A549 (cell line): ENCODE results near the gene ABCA7. TPM values are rescaled to one million over a fixed set of nuclear protein-coding genes. Genes with fewer than 3 reads are reported as not detected.

Experiments used
- ATAC-seq, 2 experiments: fragments of 200-7000 bp in 1 of 2; fragments of >200 bp in 1 of 2; cut with Nextera tagmentation in 1 of 2; cut with Tn5 transposase in 1 of 2; 3 replicates each; pipeline versions ENCODE4 v1.8.0 to v1.9.1; 2018 to 2020; ENCODE audit warnings: mild to moderate bottlenecking in 1 of 2, moderate library complexity in 1 of 2
- CTCF ChIA-PET: fragments of 300-600 bp; sonication (Branson Sonifier 250); formaldehyde crosslinking; extraction: SDS; loops from one replicate; lab custom pipeline; 2021; ENCODE audit warnings: antibody characterized with exemption, inconsistent platforms; lab: Yijun Ruan, JAX
- POLR2A ChIA-PET: fragments of 350-600 bp; formaldehyde crosslinking; extraction: SDS; loops from one replicate; lab custom pipeline; 2021; ENCODE audit warnings: antibody characterized with exemption, inconsistent platforms; lab: Yijun Ruan, JAX
- DNase-seq, 2 experiments: peaks; one replicate each; pipeline versions ENCODE4 v3.0.0 to v3.0.0-alpha.2; 2011 to 2016; ENCODE audit warnings: low read depth in 1 of 2, low spot score in 1 of 2
- FAIRE-seq: peaks from 2 replicates; lab custom pipeline; 2011; peaks lifted over from hg19 to GRCh38; lab: Jason Lieb, UNC
- H3K27ac ChIP-seq, 2 experiments: fragments of >200 bp; sonication (Bioruptor Twin); formaldehyde crosslinking; 3 replicates each; pipeline ENCODE4 v1.5.1; 2016 to 2017
- H3K4me1 ChIP-seq: fragments of >200 bp; sonication (Bioruptor Twin); formaldehyde crosslinking; 3 replicates; pipeline ENCODE4 v1.6.1; 2016
- H3K4me2 ChIP-seq: fragments of >200 bp; sonication (Bioruptor Twin); formaldehyde crosslinking; 3 replicates; pipeline ENCODE4 v1.6.1; 2016
- H3K4me3 ChIP-seq: fragments of >200 bp; sonication (Bioruptor Twin); formaldehyde crosslinking; 3 replicates; pipeline ENCODE4 v1.5.1; 2016
- H3K9me3 ChIP-seq: fragments of >200 bp; sonication (Bioruptor Twin); formaldehyde crosslinking; 3 replicates; pipeline ENCODE4 v1.6.1; 2016
- FOSL2 ChIP-seq, 2 experiments: fragments of 450-650 bp in 1 of 2; fragments of >200 bp in 1 of 2; sonication (Bioruptor Twin) in 1 of 2; formaldehyde crosslinking; IDR thresholded peaks; 2 replicates each; pipeline versions ENCODE4 v1.5.0 to v1.6.1; 2016 to 2020; ENCODE audit warnings: mild to moderate bottlenecking in 1 of 2, moderate library complexity in 1 of 2
- JUN ChIP-seq, 2 experiments: fragments of >200 bp; sonication (Bioruptor Twin); formaldehyde crosslinking; IDR thresholded peaks; 2 replicates in 1 of 2; 3 replicates in 1 of 2; pipeline ENCODE4 v1.6.1; 2016 to 2017
- MAFK ChIP-seq: fragments of 450-650 bp; IDR thresholded peaks from 2 replicates; pipeline ENCODE4 v1.6.1; 2014; ENCODE audit not compliant: partially characterized antibody
- MYC ChIP-seq: IDR thresholded peaks from 2 replicates; pipeline ENCODE4 v1.6.1; 2012; ENCODE audit warnings: mild to moderate bottlenecking, inconsistent platforms, low read length, improper control_type of control experiment, borderline replicate concordance
- NR3C1 ChIP-seq: fragments of >200 bp; sonication (Bioruptor Twin); formaldehyde crosslinking; IDR thresholded peaks from 3 replicates; pipeline ENCODE4 v1.6.1; 2017
- RAD21 ChIP-seq, 2 experiments: fragments of >200 bp in 1 of 2; sonication (Bioruptor Twin) in 1 of 2; formaldehyde crosslinking in 1 of 2; IDR thresholded peaks in 1 of 2; conservative IDR thresholded peaks in 1 of 2; 2 replicates in 1 of 2; 3 replicates in 1 of 2; pipeline ENCODE4 v1.6.1; 2012 to 2018; ENCODE audit warnings: inconsistent platforms in 1 of 2
- RFX5 ChIP-seq: fragments of 450-650 bp; IDR thresholded peaks from 2 replicates; pipeline ENCODE4 v1.7.1; 2014; ENCODE audit warnings: antibody characterized with exemption, mild to moderate bottlenecking, moderate library complexity
- SREBF2 ChIP-seq: fragments of 450-650 bp; IDR thresholded peaks from 2 replicates; pipeline ENCODE4 v1.6.1; 2014; ENCODE audit warnings: mild to moderate bottlenecking, moderate library complexity
- TFCP2L1 ChIP-seq: fragments of 250-450 bp; sonication (Bioruptor Pico); IDR thresholded peaks from 2 replicates; pipeline ENCODE4 v1.5.0; 2021; ENCODE audit warnings: mild to moderate bottlenecking
- ZFP36 ChIP-seq: fragments of 450-650 bp; IDR thresholded peaks from 2 replicates; pipeline ENCODE4 v1.6.1; 2014; ENCODE audit warnings: borderline replicate concordance; ENCODE audit not compliant: partially characterized antibody
- WGBS: methylation state at CpG from one replicate; pipeline ENCODE4 v1.1.6; 2017; ENCODE audit errors: missing lambda C conversion rate; 5-methylcytosine and 5-hydroxymethylcytosine counted together
- polyA plus RNA-seq, 4 experiments: library from polyadenylated mRNA; depleted of rRNA in 3 of 4; stranded (reverse); fragments of >200 nt; fragmentation: RNase III in 1 of 4; extraction: RNeasy Plus Mini Kit Qiagen cat#74134 plus additional on column Dnase treatment in 1 of 4; gene quantifications; 2 replicates in 3 of 4; 3 replicates in 1 of 4; pipeline ENCODE4 v1.2.3, GENCODE V29; 2011 to 2017
- TF ChIP-seq, protein P1 (sequence below): IDR thresholded peaks from 2 replicates; pipeline ENCODE4 v1.6.1; 2012
- TF ChIP-seq, protein P2 (sequence below): IDR thresholded peaks from 2 replicates; pipeline ENCODE4 v1.6.1; 2012
- TF ChIP-seq, protein P3 (sequence below): fragments of 250-450 bp; sonication (Bioruptor Pico); IDR thresholded peaks from 2 replicates; pipeline ENCODE4 v1.5.0; 2021; ENCODE audit warnings: mild to moderate bottlenecking, moderate library complexity, borderline replicate concordance
- TF ChIP-seq, protein P4 (sequence below): fragments of >200 bp; sonication (Bioruptor Twin); formaldehyde crosslinking; IDR thresholded peaks from 2 replicates; pipeline ENCODE4 v1.6.1; 2016

ABCA7 gene
- polyA plus RNA-seq, 2 of the 4 experiments (the other 2 are of a cell fraction), result 5.0 to 13.5 TPM

DNA sequence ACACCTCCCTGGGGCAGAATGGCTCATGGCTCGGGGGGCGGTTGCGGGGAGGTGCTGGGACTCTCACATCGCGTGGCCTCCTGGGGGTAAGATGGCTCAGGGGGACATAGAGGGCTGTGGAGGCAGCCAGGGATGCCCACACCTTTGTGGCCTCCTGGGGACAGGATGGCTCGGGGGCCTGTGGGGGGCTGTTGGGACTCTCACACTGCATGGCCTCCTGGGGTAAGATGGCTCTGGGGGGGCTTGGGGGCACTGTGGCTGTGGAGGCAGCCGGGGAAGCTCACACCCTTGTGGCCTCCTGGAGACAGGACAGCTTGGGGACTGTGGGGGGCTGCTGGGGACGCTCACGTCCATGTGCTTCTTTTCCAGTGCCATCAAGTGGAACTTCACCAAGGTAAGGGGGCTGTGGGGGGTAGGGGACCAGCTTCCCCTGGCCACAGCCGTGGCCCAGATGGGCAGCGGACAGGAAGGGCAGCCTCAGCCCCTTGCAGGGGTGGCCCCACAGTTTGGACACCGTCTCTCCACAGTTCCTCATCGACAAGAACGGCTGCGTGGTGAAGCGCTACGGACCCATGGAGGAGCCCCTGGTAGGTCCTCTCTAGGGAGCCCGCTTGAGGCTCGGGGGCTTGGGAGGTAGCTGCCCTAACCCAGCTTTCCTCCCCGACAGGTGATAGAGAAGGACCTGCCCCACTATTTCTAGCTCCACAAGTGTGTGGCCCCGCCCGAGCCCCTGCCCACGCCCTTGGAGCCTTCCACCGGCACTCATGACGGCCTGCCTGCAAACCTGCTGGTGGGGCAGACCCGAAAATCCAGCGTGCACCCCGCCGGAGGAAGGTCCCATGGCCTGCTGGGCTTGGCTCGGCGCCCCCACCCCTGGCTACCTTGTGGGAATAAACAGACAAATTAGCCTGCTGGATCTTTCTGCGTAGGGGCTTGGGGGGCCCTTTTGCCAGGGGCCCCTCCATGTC, 66.2 kb downstream of the ABCA7 start:
- ChIA-PET POLR2A (interaction anchor here (0.9 kb wide), 1 partner anchor 31 kb away, joined by 4 read pairs; no protein-coding TSS in a partner anchor), CTCF (interaction anchor here (0.7 to 1.8 kb wide), 5 partner anchors 35 to 135 kb away, joined by 3 to 5 read pairs (median 3); no protein-coding TSS in a partner anchor)
- no peak for ATAC-seq

DNA sequence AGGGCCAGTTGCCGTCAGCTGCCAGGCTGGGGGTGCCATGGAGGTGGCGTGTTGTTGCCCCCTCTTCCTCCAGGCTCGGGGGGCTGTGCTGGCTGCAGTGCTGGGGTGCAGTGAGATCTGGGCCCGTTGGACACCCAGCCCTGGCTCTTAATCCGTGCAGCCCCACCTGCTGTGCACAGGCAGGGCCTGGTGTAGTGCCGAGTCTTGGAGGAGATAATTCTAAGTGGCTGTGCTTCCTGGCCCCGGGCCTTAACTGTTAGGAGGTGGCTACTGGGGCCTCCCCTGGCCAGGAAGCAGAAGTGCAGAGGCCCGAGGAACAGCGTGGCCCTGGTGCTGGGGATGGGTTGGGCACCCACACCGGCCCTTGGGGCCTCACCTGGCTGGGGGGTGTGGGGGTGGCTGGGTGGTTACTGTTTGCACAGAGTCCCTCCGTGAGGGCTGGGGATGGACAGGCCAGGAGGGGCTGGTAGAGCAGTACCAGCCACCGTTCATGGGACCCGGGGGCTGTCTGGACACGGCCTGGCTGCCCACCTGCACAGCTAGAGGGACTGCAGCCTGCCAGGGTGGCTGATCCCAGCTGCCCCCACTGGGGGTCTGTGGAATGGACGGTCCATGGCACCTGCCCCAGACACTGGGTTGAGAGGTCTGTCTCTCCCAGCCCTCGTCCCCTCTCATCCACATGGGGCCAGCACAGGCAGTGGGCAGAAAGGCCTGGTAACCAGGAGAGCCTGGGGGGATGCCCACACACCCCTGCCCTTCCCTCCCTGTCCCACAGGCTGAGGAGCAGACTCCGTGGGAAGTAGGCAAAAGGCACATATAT, 67.1 kb downstream of the ABCA7 start:
- ChIA-PET POLR2A (no interaction called here), CTCF (interaction anchor here (0.9 to 1.8 kb wide), 3 partner anchors 36 to 114 kb away, joined by 3 to 5 read pairs (median 5); no protein-coding TSS in a partner anchor)
- H3K9me3 ChIP-seq, result no peaks in the 10 kb centered on the region
- DNase-seq, result peak in 1 of 2 experiments; percentile 86
- 10% methylated on average over 2 of the region's 17 CpGs for WGBS
- peaks cover 47% of the 10 kb centered on the region for H3K4me1 ChIP-seq
- TF ChIP-seq, protein P1, sequence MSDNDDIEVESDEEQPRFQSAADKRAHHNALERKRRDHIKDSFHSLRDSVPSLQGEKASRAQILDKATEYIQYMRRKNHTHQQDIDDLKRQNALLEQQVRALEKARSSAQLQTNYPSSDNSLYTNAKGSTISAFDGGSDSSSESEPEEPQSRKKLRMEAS, result peak; percentile 5; the same call in 1 of the 2 replicates
- TF ChIP-seq RAD21 (conservative IDR thresholded peaks at IDR 0.05 in 1 of 2, IDR thresholded peaks at IDR 0.05 in 1 of 2), result peak; percentile 18 to 28; a peak in 2 of 5 replicates
- no peak for TF ChIP-seq ZFP36
- no peak overlapping the region for H3K4me3 ChIP-seq
- peak overlapping the region; percentile 32 to 78; a peak in 4 of 6 replicates for H3K27ac ChIP-seq
- FAIRE-seq, result no peak
- no peak overlapping the region; the same call in 2 of the 3 replicates for H3K4me2 ChIP-seq
- ATAC-seq, result peak; percentile 27 to 51

More for the DNA sequence above, 66.2 kb downstream of the ABCA7 start:
- H3K27ac ChIP-seq, result peak overlapping the region in 1 of 2 experiments; percentile 78; a peak in 3 of 6 replicates
- DNase-seq, result no peak
- peaks cover 53% of the 10 kb centered on the region for H3K4me1 ChIP-seq
- TF ChIP-seq MYC, result no peak
- TF ChIP-seq, protein P2, sequence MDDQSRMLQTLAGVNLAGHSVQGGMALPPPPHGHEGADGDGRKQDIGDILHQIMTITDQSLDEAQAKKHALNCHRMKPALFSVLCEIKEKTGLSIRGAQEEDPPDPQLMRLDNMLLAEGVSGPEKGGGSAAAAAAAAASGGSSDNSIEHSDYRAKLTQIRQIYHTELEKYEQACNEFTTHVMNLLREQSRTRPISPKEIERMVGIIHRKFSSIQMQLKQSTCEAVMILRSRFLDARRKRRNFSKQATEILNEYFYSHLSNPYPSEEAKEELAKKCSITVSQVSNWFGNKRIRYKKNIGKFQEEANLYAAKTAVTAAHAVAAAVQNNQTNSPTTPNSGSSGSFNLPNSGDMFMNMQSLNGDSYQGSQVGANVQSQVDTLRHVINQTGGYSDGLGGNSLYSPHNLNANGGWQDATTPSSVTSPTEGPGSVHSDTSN, result no peak
- no peak for TF ChIP-seq FOSL2 (IDR thresholded peaks at IDR 0.05)
- no peak for TF ChIP-seq FOSL2 (CRISPR knock-in tag; IDR thresholded peaks at IDR 0.05)
- TF ChIP-seq, all 56 proteins: peak for 0
- no peak for FAIRE-seq
- Histone ChIP-seq H3K4me3 (no peak overlapping the region), H3K9me3 (no peaks in the 10 kb centered on the region), H3K4me2 (peak overlapping the region; percentile 84)
- WGBS, result 64% methylated on average over 8 of the region's 32 CpGs

DNA sequence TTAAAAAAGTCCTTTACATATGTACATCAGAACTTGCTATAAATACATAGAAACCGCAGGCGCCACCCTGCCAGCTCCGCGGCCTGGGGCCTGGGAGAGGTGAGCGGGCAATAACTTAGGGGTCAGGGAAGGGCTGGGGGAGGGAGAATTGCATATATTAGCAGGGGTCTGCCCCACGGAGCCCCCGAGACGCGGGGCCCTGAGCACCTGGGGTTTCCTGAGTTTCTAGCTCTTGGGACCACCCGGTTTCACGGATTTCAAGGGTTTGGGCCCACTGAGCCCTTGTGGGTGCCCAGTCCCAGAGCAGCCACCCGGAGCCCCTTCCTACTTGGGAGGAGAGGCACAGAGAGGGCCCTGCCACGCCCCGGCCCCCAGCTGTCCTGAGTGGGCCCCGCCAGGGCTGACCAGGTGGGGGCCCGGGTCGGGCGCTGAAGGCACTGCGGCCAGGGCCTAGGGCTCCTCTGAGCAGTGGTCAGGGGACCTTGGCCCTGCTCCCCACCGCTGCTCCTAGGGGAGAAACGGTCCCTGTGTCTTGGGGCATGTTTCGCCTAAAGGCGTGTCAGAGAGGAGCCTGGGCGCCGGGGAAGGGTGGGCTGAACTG, 67.9 kb downstream of the ABCA7 start:
- peaks cover 46% of the 10 kb centered on the region for H3K4me1 ChIP-seq
- no peak overlapping the region for H3K4me3 ChIP-seq
- FAIRE-seq, result no peak
- no peak for ATAC-seq
- POLR2A ChIA-PET, result no interaction called here
- DNase-seq, result no peak
- no peak overlapping the region for H3K4me2 ChIP-seq
- peak overlapping the region in 1 of 2 experiments; percentile 78; a peak in 3 of 6 replicates for H3K27ac ChIP-seq
- no peak for TF ChIP-seq NR3C1
- TF ChIP-seq JUN (IDR thresholded peaks at IDR 0.05), result peak in 1 of 2 experiments; percentile 11; a peak in 1 of 5 replicates
- TF ChIP-seq, all 56 proteins: peak for 1
- CTCF ChIA-PET, result interaction anchor here (0.9 to 1.8 kb wide), 2 partner anchors 51 to 86 kb away, joined by 5 to 8 read pairs; no protein-coding TSS in a partner anchor
- WGBS, result 73% methylated on average over 9 of the region's 25 CpGs
- H3K9me3 ChIP-seq, result no peaks in the 10 kb centered on the region

DNA sequence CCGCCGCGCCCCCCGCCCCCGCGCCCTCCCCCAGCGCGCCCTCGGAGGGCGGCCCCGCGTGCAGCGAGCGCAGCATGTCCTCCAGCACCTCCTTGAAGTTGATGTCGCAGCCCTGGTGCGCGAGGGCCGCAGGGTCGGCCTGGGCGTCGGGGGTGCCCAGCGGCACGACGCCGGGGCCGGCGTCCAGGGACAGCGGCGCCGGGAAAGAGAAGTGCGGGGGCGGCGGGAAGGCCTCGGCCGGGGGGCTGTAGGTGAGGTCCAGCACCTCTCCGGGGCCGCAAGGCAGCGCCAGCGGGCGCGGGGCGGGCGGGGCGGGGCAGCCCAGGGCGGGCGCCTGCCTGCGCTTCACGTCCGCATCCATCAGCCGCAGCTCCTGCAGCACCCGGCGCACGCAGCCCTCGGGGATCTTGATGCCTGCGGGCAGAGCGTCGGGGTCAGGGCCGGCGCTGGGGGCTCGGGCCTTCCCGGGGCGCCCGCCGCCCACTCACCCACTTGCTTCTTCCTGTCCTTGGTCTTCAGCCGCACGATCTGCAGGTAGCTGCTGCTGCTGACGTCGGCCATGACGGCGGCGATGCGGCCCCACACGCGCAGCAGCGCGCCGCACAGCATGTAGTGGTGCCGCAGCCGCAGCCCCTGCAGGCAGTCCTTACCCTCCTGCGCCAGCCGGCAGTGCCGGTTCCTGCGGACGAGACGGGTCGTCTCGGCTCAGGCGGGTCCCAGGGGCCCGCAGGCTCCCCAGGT, 68.6 kb downstream of the ABCA7 start:
- H3K27ac ChIP-seq, result peak overlapping the region in 1 of 2 experiments; percentile 78; a peak in 2 of 6 replicates
- H3K4me1 ChIP-seq, result peaks cover 45% of the 10 kb centered on the region
- no peaks in the 10 kb centered on the region for H3K9me3 ChIP-seq
- ChIA-PET CTCF (interaction anchor here (0.9 kb wide), 1 partner anchor 86 kb away, joined by 8 read pairs; no protein-coding TSS in a partner anchor), POLR2A (no interaction called here)
- WGBS, result 97% methylated on average over 33 of the region's 89 CpGs
- no peak overlapping the region for H3K4me3 ChIP-seq
- FAIRE-seq (no peak), DNase-seq (no peak), ATAC-seq (no peak)
- TF ChIP-seq TFCP2L1, result no peak
- TF ChIP-seq SREBF2, result no peak
- no peak for TF ChIP-seq MAFK
- no peak for TF ChIP-seq MYC
- no peak for TF ChIP-seq RFX5
- TF ChIP-seq, protein P3, sequence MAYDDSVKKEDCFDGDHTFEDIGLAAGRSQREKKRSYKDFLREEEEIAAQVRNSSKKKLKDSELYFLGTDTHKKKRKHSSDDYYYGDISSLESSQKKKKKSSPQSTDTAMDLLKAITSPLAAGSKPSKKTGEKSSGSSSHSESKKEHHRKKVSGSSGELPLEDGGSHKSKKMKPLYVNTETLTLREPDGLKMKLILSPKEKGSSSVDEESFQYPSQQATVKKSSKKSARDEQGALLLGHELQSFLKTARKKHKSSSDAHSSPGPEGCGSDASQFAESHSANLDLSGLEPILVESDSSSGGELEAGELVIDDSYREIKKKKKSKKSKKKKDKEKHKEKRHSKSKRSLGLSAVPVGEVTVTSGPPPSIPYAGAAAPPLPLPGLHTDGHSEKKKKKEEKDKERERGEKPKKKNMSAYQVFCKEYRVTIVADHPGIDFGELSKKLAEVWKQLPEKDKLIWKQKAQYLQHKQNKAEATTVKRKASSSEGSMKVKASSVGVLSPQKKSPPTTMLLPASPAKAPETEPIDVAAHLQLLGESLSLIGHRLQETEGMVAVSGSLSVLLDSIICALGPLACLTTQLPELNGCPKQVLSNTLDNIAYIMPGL (CRISPR knock-in tag), result no peak
- TF ChIP-seq, protein P2, result 0 out of 2 replicates have a peak, but pooled peaks have one; percentile 8
- TF ChIP-seq, protein P4, sequence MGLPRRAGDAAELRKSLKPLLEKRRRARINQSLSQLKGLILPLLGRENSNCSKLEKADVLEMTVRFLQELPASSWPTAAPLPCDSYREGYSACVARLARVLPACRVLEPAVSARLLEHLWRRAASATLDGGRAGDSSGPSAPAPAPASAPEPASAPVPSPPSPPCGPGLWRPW, result no peak
- no peak overlapping the region for H3K4me2 ChIP-seq
